ENCODE results near the gene EIF1AY. TPM values are rescaled to one million over a fixed set of nuclear protein-coding genes. Genes with fewer than 3 reads are reported as not detected.
"Not testable (repeated sequence)": the region's sequence is repeated elsewhere in the genome, so short reads cannot be mapped to it uniquely, and the experiment has no call there.

The EIF1AY gene, protein sequence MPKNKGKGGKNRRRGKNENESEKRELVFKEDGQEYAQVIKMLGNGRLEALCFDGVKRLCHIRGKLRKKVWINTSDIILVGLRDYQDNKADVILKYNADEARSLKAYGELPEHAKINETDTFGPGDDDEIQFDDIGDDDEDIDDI
- 100 to 1,000 TPM in 2 of 10 donors, 10 to 100 TPM in 4, under 1 TPM in 2, not detected in 2; 0.05 to 107 (median 90.1) TPM for polyA plus RNA-seq (ENCODE audit: insufficient read length in 10 of 10)
- long read RNA-seq, donor 1 = 0 reads
- long read RNA-seq, donor 2, transcript EIF1AY-201 (7 exons, 1,390 nt) = major isoform, 37 of 42 reads
- long read RNA-seq, donor 2, partial matches to known transcripts = 0 of 42 reads
- long read RNA-seq, donor 2, other reads (novel, unspliced or antisense) = 0 of 42 reads
- long read RNA-seq, donor 3 = 0 reads
- long read RNA-seq, donor 4, transcript EIF1AY-201 (7 exons, 1,390 nt) = major isoform, 41 of 51 reads
- long read RNA-seq, donor 4, partial matches to known transcripts = 0 of 51 reads
- long read RNA-seq, donor 4, other reads (novel, unspliced or antisense) = 5 of 51 reads
- long read RNA-seq, donor 5, transcript EIF1AY-201 (7 exons, 1,390 nt) = major isoform, 55 of 66 reads
- long read RNA-seq, donor 5, partial matches to known transcripts = 5 of 66 reads
- long read RNA-seq, donor 5, other reads (novel, unspliced or antisense) = 0 of 66 reads
- long read RNA-seq, donor 6, transcript EIF1AY-201 (7 exons, 1,390 nt) = major isoform, 46 of 51 reads
- long read RNA-seq, donor 6, partial matches to known transcripts = 0 of 51 reads
- long read RNA-seq, donor 6, other reads (novel, unspliced or antisense) = 0 of 51 reads
- long read RNA-seq, donor 7, transcript EIF1AY-201 (7 exons, 1,390 nt) = major isoform, 34 of 37 reads
- long read RNA-seq, donor 7, partial matches to known transcripts = 0 of 37 reads
- long read RNA-seq, donor 7, other reads (novel, unspliced or antisense) = 0 of 37 reads
- long read RNA-seq, donor 8 = 0 reads
- long read RNA-seq, donor 9 = 0 reads

DNA sequence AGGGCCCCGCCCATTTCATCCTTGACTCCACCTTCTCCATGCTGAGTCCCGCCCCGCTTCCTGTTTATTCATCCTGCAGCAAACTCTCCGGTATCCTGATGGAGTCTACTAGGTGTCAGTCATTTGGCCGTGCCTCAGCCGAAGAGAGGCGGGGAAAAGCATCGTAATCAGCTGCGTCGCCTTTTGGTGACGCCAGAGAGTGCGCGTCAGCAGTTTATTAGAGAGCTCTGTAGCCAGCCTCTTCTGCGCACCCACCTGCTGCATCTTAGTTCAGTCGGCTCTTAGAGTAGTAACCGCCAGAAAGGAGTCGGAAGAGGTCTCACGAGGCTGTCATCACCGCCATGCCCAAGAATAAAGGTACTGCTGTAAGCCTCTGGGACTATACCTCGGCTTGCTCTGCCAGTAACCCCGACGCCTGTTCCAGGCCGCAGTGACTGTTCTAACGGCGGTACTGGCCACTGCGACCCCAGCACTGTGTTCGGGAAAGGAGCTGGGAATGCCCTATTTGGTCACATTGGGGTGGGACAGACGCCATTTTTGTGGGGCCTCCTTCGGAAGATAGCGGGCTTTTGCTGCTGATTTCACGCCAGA, at the start of gene EIF1AY:
TSS of gene EIF1AY (plus strand) at position 246 of the 591 bp plus-strand sequence. CDS start at position 342, 96 bp downstream.
- peak in 2 of 3 donors; percentile 94 to 96 for DNase-seq

DNA sequence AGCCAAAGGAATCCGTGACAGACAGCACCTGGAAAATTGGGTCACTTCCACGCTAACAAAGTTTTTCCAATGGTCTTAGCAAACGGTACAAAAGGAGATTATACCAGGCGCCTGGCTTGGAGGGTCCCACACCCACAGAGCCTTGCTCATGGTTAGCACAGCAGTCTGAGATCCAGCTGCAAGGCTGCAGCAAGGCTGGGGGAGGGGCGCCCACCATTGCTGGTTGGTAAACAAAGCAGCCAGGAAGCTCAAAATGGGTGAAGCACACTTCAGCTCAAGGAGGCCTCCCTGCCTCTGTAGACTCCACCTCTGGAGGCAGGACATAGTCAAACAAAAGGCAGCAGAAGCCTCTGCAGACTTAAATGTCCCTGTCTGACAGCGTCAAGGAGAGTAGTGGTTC, 47.1 kb upstream of the EIF1AY start:
- no peak for DNase-seq

DNA sequence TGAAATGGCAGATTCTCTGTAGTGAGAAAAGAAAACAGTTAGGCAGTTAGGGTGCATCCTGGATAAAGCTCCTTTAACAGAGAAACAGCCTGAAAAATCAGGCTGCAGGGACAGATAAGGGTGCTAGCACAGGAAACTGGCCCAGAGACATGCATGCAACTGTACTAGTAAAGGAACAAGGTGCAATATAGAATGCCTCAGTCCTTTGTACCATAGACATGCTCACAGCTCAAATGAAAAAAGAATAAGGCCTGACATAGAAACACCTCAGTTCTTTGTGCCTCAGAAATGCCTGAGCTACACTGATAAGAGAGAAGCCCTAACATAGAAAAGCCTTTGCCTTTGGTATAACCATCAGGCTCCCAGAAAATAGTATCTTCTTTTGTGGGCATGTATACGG, 37.4 kb upstream of the EIF1AY start:
- no peak for DNase-seq

DNA sequence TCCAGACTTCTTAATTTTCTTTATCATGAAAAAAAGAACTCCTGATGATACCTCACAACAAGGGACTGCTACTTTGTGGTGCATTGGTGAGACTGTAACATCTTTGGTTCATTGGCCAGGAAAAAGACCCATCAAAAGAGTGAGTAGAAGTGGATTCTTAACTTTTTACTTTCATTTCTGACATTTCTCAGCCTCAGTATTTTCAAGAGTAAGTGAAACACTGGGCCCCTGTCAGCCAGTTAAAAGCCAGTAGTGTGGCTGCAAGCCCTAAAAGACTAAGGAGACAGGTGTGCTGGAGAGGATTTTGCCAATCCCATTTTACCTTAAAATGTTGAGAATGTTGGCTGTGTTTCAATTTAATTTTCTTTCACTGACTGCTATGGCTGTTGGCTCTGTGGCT, 36.6 kb upstream of the EIF1AY start:
- no peak for DNase-seq

GRCh38 chrY:20544451-20544960, 31.1 kb upstream of the EIF1AY start:
- DNase-seq = no peak

DNA sequence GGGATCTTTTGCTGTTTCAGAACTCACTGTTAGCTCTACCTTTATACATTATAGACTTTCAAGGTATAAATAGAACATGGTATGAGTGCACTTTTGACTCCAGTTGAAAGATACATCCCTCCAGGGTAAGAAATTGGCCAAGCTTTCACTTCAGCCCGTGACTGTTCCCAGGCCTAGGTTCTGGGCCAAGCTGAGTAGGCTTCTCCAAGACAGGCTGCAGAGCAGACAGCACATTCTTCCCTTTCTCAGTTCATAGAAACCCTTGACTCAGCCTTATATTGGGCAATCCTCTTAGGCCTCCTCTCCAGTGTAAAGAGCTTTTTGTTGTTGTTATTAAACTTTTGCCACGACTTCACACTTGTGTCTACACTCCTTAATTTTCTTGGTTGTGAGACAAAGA, 29.5 kb upstream of the EIF1AY start:
- DNase-seq = no peak

DNA sequence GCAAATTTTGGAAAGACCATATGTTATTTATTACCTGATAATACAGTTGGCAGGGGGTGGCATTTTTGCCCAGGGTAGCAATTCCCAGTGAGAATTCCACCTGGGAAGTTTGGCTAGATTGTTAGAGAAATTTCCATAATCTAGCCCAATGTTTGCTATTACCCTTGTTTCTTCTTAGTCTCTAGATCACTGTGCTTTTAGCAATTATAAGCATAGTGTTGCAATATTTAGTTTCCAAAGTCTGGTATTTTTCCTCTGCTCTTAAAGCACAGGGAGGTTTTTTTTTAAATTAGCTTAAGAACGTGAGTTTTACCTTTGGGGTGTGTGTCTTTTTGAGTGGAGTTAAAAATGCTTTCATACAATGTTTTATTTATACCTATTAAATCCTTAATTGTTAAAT, 26.3 kb upstream of the EIF1AY start:
- DNase-seq = no peak

GRCh38 chrY:20551840-20552239, 23.7 kb upstream of the EIF1AY start:
- no peak for DNase-seq

DNA sequence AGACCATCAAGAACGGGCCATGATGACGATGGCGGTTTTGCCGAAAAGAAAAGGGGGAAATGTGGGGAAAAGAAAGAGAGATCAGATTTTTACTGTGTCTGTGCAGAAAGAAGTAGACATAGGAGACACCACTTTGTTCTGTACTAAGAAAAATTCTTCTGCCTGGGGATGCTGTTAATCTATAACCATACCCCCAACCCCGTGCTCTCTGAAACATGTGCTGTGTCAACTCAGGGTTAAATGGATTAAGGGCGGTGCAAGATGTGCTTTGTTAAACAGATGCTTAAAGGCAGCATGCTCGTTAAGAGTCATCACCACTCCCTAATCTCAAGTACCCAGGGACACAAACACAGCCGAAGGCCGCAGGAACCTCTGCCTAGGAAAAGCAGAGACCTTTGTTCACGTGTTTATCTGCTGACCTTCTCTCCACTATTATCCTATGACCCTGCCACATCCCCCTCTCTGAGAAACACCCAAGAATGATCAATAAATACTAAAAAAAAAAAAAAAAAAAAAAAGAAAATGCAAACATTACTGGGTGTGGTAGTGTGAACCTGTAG, 22.7 kb upstream of the EIF1AY start:
- DNase-seq = not testable (repeated sequence)

- no peak for DNase-seq
Measured at GRCh38 chrY:20555820-20556219, 19.8 kb upstream of the EIF1AY start.

DNA sequence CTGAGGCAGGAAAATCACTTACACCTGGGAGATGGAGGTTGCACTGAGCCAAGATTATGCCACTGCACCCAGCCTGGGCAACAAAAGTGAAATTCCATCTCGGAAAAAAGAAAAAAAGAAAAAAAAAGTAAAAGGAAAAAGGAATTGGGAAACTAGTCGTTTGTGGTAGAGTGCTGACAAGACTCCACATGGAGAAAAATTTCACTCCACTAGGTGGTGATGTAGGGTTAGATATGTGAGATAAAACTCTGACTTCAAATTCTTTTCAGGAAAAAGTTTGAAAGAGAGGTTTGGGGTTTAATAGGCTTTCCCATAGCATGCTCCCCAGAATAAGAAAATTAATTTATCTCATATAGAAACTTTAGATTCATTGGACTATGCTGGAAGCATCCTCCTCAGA, 16.9 kb upstream of the EIF1AY start:
- DNase-seq = peak in 1 of 3 donors; percentile 42

DNA sequence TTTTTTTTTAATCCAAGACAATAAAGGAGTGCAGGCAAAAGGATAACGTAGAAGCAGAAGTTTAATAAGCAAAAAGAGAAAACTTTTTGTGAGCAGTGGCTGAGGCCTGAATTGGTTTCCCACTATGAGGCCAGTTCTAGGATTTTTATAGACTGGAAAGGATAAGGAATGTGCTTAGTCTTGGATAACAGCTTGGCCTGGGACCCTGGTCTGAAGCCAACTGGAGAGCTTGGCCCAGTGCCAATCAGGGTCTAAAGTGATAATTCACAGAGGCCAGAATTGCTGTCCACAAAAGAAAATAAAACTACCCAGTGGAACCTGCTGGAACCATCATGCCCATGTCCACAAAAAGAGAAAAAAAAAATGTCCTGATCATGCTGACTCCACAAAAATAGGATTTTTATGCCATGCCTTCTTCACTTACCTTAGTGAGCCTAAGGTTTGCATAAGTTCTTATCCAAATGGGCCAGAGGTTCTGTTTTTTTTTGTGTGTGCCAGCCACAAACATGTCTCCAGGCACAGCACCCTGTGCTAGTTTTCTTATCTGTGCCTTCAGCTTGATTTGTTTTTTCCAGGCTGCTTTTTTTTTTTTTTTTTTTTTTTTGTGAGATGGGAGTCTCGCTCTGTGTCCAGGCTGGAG, 15.6 kb upstream of the EIF1AY start:
- peak in 1 of 3 donors; percentile 48 for DNase-seq

- no peak for DNase-seq
Measured at GRCh38 chrY:20571306-20571705, 4.3 kb upstream of the EIF1AY start.

DNA sequence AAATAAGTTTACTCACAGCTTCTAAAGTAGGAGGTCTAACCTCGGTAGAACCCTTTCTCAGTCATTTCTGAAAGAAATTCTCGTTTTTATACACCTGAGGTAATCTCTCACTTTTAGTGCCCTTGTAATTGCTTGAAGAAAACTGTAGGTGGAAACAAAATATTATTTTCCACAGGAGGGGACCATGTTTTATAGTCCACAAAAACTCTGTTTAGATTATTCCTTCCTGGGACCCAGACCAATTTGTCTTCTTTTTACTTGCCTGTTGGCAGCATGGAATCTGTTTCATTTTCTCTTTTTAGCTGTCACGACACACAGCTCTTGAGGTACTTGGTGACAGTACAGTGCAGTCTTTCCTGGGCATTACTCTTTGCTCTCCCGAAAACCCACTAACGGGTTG, 930 bp downstream of the EIF1AY start:
- DNase-seq = peak in 1 of 3 donors; percentile 17

GRCh38 chrY:20578206-20578605, 2.6 kb downstream of the EIF1AY start:
- no peak for DNase-seq

- no peak for DNase-seq
Measured at GRCh38 chrY:20581687-20582086, 6.1 kb downstream of the EIF1AY start.

GRCh38 chrY:20586161-20586560, 10.6 kb downstream of the EIF1AY start:
- no peak for DNase-seq

All from muscle of back (tissue), 13 donors.